PFSK-1 (cell line): Measurements from ENCODE around the gene FBXL7.

Experiments
- FOXP2 ChIP-seq: optimal IDR thresholded peaks from 2 replicates; pipeline ENCODE3; 2011; ENCODE audit warnings: borderline replicate concordance, control low read depth, inconsistent platforms; ENCODE audit not compliant: insufficient read depth; ENCODE audit errors: extremely low read length, extremely low read depth
- POLR2AphosphoS5 ChIP-seq: IDR thresholded peaks from 2 replicates; pipeline ENCODE4 v1.6.1; 2012; ENCODE audit warnings: low read depth, mild to moderate bottlenecking, control low read depth, low read length, moderate library complexity
- SIN3A ChIP-seq: IDR thresholded peaks from 2 replicates; pipeline ENCODE4 v1.6.1; 2012; ENCODE audit warnings: mild to moderate bottlenecking, low read length, moderate library complexity, borderline replicate concordance; ENCODE audit not compliant: insufficient read depth
- TAF1 ChIP-seq: IDR thresholded peaks from 2 replicates; pipeline ENCODE4 v1.6.1; 2012; ENCODE audit warnings: low read length, control low read depth, borderline replicate concordance; ENCODE audit not compliant: insufficient read depth
- TF ChIP-seq, protein P1 (sequence below), 2 experiments: IDR thresholded peaks; 2 replicates each; pipeline versions ENCODE4 v1.6.1 to v1.8.0; 2011 to 2012; ENCODE audit warnings: low read depth in 2 of 2, low read length in 2 of 2, control low read depth in 1 of 2, inconsistent platforms in 1 of 2, mild to moderate bottlenecking in 1 of 2, moderate library complexity in 1 of 2; ENCODE audit not compliant: insufficient read depth in 1 of 2

The FBXL7 gene

DNA sequence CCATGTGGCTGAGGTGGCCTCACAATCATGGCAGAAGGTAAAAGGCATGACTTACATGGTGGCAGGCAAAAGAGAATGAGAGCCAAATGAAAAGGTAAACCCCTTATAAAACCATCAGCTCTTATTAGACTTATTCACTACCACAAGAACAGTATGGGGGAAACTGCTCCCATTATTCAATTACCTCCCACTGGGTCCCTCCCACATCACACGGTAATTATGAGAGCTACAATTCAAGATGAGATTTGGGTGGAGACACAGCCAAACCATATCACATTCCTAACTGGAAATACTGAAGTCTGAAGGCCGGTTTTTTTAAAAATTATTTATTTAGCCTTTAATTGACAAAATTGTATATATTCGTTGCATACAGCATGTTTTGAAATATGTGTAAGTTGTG, 28.5 kb downstream of the FBXL7 start:
- TF ChIP-seq, protein P1, sequence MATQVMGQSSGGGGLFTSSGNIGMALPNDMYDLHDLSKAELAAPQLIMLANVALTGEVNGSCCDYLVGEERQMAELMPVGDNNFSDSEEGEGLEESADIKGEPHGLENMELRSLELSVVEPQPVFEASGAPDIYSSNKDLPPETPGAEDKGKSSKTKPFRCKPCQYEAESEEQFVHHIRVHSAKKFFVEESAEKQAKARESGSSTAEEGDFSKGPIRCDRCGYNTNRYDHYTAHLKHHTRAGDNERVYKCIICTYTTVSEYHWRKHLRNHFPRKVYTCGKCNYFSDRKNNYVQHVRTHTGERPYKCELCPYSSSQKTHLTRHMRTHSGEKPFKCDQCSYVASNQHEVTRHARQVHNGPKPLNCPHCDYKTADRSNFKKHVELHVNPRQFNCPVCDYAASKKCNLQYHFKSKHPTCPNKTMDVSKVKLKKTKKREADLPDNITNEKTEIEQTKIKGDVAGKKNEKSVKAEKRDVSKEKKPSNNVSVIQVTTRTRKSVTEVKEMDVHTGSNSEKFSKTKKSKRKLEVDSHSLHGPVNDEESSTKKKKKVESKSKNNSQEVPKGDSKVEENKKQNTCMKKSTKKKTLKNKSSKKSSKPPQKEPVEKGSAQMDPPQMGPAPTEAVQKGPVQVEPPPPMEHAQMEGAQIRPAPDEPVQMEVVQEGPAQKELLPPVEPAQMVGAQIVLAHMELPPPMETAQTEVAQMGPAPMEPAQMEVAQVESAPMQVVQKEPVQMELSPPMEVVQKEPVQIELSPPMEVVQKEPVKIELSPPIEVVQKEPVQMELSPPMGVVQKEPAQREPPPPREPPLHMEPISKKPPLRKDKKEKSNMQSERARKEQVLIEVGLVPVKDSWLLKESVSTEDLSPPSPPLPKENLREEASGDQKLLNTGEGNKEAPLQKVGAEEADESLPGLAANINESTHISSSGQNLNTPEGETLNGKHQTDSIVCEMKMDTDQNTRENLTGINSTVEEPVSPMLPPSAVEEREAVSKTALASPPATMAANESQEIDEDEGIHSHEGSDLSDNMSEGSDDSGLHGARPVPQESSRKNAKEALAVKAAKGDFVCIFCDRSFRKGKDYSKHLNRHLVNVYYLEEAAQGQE (IDR thresholded peaks at IDR 0.05; ENCODE audit: insufficient read depth in 1 of 2, low read depth in 2 of 2, low read length in 2 of 2), result no peak
- TF ChIP-seq TAF1, result no peak
- TF ChIP-seq FOXP2, result no peak
- no peak for TF ChIP-seq POLR2AphosphoS5
- no peak for TF ChIP-seq SIN3A

DNA sequence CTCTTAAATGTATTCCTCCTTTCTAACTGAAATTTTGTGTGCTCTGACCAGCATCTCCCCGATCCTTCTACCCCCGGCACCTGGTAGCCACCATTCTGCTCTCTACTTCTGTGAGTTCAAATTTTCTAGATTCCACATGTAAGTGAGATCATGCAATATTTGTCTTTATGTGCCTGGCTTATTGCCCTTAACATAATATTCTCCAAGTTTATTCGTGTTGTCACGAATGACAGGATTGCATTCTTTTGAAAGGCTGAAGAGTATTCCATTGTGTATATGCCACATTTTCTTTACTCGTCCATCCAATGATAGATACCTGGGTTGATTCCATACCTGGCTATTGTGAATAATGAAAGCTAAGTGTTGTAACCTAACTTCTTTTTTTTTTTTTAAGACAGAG, 29.0 kb downstream of the FBXL7 start:
- TF ChIP-seq TAF1 (no peak), POLR2AphosphoS5 (no peak), SIN3A (no peak)
- TF ChIP-seq, protein P1 (IDR thresholded peaks at IDR 0.05; ENCODE audit: insufficient read depth in 1 of 2, low read depth in 2 of 2, low read length in 2 of 2), result no peak

DNA sequence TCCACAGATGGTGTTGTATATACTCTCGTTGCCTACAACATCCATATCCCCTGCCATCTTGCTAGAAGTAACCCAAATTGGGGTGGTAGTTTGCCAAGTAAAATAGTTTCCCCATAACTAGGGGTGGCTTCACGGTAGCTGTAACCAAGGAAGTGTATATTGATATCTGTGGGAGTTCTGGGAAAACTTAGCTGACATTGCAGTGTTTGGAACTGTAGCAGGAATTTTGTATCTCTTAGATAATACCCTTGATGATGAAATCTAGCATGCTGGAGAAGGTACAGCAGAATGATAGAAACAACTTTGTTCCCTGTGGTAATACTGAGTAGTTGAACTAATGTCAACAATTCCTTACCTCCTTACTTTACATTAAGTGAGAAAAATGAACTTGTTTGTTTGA, 29.8 kb downstream of the FBXL7 start:
- TF ChIP-seq, protein P1 (IDR thresholded peaks at IDR 0.05; ENCODE audit: insufficient read depth in 1 of 2, low read depth in 2 of 2, low read length in 2 of 2), result no peak
- TF ChIP-seq POLR2AphosphoS5 (no peak), SIN3A (no peak)

DNA sequence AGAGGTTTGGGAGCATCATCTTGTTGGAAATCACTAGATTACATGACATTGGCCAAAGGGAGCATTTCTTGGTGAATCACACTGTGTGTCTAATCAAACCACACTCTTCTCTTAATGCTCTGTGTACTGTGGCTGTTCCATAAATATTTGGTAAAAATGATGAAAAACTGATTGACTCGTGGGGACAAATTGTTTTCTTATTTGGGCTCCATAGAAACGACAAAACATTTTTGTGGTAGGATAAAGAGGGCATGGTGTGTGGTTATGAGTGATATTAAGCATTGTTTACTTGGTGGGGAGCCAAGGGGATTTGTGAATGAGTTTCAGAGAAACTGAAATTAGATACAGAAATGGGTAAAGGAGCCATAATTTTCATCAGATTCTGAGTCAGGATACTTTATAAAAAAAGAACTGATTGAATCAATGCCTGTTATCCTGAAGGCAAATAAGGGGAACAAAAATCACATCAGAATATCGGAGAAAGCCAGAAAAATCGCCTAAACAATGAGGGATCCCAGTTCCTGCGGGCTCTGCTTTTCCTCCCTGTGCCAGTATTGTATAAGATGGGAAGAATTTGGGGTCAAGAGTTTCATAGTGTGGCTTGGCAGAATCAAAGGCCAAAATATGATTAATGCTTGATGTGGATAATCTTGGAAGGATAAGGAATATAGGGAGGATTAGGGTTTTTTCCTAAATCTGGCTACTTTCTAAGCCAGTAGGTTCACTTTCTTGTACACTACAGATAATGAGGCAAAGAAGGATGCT, 33.3 kb downstream of the FBXL7 start:
- TF ChIP-seq TAF1 (no peak), POLR2AphosphoS5 (no peak), SIN3A (no peak), FOXP2 (no peak)
- TF ChIP-seq, protein P1 (IDR thresholded peaks at IDR 0.05; ENCODE audit: insufficient read depth in 1 of 2, low read depth in 2 of 2, low read length in 2 of 2), result no peak

DNA sequence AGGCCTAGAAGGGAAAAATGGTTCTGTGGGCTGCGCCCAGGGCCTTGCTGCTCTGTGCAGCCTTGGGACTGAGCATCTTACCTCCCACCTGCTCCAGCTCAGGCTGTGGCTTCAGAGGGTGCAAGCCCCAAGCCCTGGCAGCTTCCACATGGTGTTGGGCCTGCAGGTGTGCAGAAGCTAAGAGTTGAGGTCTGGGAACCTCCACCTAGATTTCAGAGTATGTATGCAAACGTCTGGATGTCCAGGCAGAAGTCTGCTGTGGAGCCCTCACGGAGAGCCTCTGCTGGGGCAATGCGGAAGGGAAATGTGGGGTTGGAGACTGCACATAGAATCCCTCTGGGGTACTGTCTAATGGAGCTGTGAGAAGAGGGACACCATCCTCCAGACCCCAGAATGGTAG, 36.0 kb downstream of the FBXL7 start:
- TF ChIP-seq, protein P1 (IDR thresholded peaks at IDR 0.05; ENCODE audit: insufficient read depth in 1 of 2, low read depth in 2 of 2, low read length in 2 of 2), result no peak
- TF ChIP-seq TAF1 (no peak), FOXP2 (no peak), POLR2AphosphoS5 (no peak), SIN3A (no peak)
